SH-SY5Y (cell line): ENCODE results near the gene SLC26A6.

ENCODE experiments used
- GATA2 ChIP-seq: IDR thresholded peaks from 2 replicates; pipeline ENCODE4 v1.6.1; 2011; ENCODE audit warnings: mild to moderate bottlenecking, low read depth, low read length
- GATA3 ChIP-seq: IDR thresholded peaks from 2 replicates; pipeline ENCODE4 v1.6.1; 2011; ENCODE audit warnings: low read depth, mild to moderate bottlenecking, low read length, moderate library complexity

SLC26A6 gene

GRCh38 chr3:48591436-48591835, 43.8 kb downstream of the SLC26A6 start:
- no peak for TF ChIP-seq GATA3
- TF ChIP-seq GATA2 = no peak

DNA sequence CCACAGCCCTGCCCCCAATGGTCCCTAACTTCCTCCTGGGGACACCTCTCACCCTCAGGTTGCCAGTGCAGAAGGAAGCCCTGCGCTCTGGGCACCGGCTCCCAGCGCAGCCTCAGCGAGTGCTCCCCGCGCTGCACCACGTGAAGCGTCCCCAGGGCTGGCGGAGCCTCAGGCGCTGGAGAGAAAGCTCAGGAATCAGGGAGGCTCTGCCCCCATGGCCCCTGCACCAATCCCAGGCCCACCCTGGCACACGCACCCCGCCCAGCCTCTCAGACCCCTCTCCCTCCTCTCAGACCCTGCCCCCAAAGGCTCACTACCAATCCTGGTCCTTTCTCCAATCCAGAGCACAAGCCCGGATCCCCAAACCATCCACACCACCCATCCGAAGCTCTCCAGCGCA, 47.0 kb downstream of the SLC26A6 start:
- TF ChIP-seq GATA2 (no peak), GATA3 (no peak)

DNA sequence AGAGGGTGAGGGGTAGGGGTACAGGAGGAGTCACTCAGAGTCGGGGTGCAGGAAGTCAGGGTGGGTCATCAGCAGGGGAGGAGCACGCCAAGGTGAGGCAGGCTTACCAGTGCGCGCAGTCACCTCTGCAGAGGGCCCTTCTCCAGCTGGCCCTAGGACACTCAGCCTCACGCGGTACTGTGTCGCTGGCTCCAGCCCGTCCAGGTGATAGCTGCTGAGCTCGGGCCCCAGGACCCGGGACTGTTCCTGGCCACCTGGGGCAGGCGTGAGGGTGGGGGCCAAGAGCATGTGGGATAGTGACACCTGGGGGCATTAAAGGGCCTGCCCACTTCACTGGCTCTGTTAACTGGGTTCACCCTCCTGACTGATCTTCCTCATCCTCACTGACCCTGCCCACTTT, 47.6 kb downstream of the SLC26A6 start:
- TF ChIP-seq GATA3 (no peak), GATA2 (no peak)

GRCh38 chr3:48585411-48585810, 49.9 kb downstream of the SLC26A6 start:
- no peak for TF ChIP-seq GATA2
- TF ChIP-seq GATA3 = no peak

- no peak for TF ChIP-seq GATA3
- no peak for TF ChIP-seq GATA2
Observed at GRCh38 chr3:48584836-48585235, 50.4 kb downstream of the SLC26A6 start.

DNA sequence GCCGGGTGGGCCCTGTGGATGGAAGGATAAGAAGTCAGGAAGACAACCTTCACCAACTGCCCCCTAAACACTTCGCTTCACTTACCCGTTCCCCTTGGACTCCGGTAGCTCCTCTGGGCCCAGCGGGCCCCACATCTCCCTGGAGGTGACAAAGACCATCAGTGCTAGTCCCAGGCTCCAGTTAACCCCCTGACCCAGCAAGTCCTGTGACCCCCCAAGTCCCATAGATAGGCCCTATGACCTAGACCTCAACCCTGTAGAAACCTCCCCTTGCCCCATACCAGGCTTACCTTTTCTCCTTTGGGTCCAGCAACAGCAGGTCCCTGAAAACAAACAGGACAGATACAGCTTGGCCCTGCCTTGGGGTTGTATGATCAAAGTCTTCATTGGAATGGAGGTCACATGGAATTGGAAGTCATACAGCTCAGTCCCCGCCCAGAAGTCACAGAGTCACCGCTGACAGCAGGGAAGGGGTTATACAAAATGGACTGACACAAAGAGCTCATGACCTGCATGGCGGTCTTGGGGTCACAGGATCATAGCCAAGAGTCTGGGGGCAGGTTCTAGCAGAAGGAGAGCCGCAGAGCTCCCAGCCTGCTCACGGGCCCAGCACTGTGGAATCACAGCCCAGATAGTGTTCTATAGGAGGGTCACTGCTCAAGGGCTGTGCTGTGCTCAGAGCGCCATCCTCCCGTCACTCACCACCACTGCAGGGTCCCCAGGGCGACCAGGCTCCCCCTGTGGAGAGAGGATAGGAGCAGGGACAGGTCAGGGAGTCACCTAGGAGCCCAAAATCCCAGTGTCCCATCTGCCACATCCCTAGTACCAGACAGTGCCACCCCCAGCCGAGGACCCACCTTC, 53.4 kb downstream of the SLC26A6 start:
- TF ChIP-seq GATA3 (no peak), GATA2 (no peak)

DNA sequence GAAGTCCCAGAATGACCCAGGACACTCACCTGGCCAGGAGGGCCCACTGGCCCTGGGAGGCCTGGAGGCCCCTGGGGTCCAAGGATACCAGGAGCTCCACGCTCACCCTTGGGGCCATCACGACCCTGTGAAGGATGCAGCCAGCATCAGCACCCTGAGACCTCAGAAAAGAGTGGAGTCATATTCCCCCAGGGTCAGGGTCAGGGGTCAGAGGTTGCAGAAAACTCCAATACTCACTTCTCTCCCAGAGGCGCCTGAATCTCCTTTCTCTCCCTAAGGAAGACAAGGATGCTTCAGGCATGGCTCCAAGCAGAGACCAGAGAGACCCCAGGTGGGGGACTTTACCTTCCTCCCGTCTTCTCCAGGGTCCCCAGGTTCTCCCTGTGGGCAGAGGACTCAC, 58.6 kb downstream of the SLC26A6 start:
- no peak for TF ChIP-seq GATA2
- TF ChIP-seq GATA3 = no peak
